Loucy (cell line): ENCODE data around the gene YTHDF1.

Source experiments
- EZH2phosphoT487 ChIP-seq: fragments of 200-600 bp; IDR thresholded peaks from 2 replicates; pipeline ENCODE4 v1.6.1; 2018; ENCODE audit warnings: antibody characterized with exemption, mild to moderate bottlenecking, moderate library complexity, borderline replicate concordance
- TF ChIP-seq, protein P1 (sequence below): fragments of 200-600 bp; sonication (generic); conservative IDR thresholded peaks from 2 replicates; pipeline ENCODE4 v1.5.1; 2014; ENCODE audit warnings: mild to moderate bottlenecking, antibody characterized with exemption, low read length

DNA sequence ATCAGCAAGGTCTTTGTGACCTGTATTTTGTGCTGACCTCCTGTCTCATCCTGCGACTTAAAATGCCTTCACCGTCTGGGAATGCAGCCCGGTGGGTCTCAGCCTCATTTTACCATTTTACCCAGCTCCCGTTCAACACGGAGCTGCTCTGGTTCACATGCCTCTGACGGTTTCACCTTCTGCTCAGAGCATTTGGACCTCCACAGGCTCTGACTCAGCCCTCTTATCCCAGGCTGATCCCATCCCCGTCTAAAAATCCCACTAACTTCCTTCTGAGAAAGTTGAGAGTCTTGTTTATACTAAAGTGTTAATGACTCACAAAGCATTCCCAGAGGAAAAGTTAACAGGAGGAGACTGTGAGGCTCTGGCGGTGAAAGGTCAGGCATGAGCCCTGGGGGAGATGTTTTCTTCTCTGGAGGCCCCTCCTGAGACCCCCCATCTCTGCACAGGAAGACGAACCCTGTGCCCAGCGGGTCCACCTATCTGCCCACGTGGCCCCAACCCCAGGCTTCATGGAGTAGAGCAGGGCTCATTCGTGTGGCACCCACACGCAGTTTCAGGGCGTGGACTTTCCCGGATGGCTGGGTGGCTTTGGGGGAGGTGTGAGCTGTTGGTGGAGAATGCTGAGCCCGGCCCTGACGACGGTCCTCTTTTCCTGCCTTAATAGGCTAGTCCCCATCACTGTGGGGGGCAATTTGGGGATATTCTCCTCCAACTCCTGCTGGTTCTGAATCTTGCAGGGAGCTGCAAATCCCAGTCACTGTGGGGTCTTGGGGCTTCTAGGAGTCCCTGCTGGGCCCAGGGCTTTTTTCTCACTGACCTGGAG, 16.5 kb upstream of the YTHDF1 start:
- TF ChIP-seq, protein P1, sequence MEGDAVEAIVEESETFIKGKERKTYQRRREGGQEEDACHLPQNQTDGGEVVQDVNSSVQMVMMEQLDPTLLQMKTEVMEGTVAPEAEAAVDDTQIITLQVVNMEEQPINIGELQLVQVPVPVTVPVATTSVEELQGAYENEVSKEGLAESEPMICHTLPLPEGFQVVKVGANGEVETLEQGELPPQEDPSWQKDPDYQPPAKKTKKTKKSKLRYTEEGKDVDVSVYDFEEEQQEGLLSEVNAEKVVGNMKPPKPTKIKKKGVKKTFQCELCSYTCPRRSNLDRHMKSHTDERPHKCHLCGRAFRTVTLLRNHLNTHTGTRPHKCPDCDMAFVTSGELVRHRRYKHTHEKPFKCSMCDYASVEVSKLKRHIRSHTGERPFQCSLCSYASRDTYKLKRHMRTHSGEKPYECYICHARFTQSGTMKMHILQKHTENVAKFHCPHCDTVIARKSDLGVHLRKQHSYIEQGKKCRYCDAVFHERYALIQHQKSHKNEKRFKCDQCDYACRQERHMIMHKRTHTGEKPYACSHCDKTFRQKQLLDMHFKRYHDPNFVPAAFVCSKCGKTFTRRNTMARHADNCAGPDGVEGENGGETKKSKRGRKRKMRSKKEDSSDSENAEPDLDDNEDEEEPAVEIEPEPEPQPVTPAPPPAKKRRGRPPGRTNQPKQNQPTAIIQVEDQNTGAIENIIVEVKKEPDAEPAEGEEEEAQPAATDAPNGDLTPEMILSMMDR: no peak
- TF ChIP-seq EZH2phosphoT487: no peak
